Activated CD8-positive, alpha-beta memory T cell treated with anti-CD3 and anti-CD28 coated beads, Interleukin-2, amount 50 U/mL, for 4 hours (primary cell): ENCODE results near the gene IFT88.
"Not testable (repeated sequence)": the region's sequence is repeated elsewhere in the genome, so short reads cannot be mapped to it uniquely, and the experiment has no call there.

Experiments
- DNase-seq: peaks from one replicate; pipeline ENCODE4 v3.0.0-alpha.2; 2020

Gene IFT88

DNA sequence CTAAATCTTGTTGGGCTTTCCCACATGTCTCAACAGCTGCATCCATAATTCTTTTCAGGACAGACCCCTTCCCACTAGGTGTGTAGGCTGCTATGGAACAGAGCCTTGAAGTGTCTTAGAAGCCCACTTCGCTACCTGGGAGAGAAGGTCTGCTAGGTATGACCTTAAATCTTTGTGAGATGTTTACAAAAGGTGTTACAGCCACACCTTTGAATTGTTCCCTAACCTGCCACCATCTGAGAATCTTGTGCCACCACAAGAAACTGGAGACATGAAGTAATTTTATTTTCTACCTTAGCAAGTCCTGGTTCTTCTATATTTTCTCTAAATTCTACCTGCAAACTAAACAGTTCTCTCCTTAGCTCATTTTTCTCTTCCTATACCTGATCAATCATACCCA is 69.1 kb downstream of the IFT88 start:
- DNase-seq, result no peak

DNA sequence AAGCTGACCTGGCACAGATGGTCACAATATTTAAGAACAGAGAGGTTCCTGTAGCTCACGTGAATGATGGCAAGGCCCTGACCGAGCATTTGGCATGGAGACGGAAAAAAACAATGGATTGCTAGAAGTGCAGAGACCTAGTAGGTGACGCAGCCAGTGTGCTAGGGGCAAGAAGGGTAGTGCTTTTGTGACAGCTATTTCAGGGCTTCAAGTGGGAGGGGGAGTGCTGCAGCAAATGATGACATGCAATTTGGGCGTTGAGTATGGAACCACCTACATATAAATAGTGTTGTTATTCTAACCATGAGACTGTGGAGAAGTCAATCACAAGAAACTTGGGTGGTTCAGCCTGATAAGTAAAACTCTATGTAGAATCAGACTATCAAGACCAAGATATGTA is 70.9 kb downstream of the IFT88 start:
- no peak for DNase-seq

- no peak for DNase-seq
These were observed 80.8 kb downstream of the IFT88 start for GRCh38 chr13:20647758-20648157.

- DNase-seq, result no peak
These were observed 86.0 kb downstream of the IFT88 start for GRCh38 chr13:20652946-20653345.

DNA sequence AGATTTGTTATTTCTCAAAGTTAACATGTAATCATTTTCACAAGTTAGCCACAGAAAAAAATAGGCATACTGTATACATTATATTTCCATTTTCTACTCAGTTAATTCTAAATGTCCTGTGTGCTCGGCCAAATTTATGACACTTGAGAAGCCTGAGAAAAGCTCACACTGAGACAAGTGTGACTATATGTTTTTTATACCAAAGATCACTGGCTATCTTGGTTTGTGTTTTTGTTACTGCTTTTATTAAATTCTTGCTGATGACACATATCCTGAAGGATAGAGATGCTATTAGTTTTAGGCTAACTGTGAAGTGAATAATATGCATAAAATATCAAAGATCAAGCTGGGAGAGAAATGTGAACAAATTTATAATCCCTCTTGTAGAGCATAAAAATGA is 87.2 kb downstream of the IFT88 start:
- DNase-seq, result no peak

GRCh38 chr13:20658451-20659040 is 91.6 kb downstream of the IFT88 start:
- no peak for DNase-seq

DNA sequence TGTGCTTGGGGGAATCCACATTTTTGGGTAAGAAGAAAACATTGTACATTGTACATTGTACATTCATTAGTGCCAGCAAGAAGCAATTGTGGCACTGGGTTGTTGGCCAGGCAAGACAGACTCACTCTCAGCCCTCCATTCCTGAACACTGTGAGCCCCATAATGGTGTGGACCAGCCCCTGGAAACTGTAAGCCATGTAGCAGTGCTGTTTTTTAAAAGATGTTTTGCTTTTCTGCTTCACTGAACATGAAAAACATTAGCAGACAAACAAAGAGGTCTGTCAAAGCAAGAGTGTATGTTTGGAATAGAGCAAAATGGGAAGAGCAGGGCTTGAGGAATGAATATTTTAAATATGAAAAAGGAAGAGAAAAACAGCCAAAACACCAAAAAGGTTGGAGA is 97.4 kb downstream of the IFT88 start:
- no peak for DNase-seq

DNA sequence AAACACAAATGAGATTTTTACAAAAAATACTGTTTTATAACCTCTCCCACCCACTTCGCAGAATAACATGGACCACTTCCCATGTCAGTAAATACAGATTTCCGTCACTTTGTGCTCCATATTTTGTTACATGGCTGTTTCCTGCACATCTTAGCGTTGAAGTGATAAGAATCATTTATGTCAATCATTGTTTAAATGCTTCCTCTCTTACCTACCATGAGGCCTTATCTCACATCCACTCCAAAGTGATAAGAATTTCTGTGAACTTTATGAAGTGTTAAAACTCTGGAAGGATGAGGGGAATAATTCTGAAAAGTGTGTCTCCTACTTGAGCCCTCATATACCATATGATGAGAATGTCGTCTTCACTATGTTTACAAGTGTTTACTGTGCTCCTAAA is 100.0 kb downstream of the IFT88 start:
- no peak for DNase-seq

DNA sequence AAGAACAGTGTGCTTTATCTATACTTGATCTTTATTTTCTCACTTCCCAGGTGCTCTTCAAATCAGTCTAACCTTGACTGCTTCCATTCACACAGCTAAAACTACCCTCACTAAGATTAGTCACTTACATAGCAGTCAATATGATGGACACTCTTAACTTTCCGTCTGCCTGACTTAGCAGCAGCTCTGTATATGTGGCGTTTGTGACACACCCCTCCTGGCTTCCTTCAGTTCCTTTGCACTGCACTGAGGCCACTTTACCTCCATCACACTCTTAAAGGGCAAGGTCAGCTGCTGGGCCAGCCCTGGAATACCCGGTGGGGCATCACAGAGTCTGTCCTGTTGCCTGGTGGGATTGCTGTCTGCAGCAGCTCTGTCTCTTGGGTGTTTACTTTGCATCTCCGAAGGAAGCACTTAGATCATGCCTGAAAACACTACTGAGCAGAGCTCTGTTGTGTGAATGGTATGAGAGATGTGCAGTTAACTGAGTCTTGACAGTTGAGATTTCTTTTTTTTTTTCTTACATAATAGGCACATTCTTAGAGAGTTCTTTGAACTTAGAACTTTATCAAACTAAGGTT is 101.0 kb downstream of the IFT88 start:
- DNase-seq, result no peak

DNA sequence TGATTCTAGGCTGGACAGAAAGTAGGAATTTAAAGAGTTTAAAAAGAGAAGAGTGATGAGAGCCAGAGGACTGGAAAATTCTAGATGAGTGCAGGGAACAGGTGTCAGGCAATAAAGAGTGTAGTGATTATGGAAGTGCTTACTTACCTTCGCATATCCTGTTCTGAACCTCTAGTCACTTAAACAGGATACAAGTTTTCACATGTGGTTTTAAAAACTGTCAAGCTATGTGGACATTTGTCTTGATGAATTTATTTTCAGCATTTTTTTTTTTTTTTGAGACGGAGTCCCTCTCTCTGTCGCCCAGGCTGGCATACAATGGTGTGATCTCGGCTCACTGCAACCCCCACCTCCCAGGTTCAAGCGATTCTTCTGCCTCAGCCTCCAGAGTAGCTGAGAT is 102.2 kb downstream of the IFT88 start:
- DNase-seq, result no peak

GRCh38 chr13:20671789-20672188 is 104.8 kb downstream of the IFT88 start:
- no peak for DNase-seq

DNA sequence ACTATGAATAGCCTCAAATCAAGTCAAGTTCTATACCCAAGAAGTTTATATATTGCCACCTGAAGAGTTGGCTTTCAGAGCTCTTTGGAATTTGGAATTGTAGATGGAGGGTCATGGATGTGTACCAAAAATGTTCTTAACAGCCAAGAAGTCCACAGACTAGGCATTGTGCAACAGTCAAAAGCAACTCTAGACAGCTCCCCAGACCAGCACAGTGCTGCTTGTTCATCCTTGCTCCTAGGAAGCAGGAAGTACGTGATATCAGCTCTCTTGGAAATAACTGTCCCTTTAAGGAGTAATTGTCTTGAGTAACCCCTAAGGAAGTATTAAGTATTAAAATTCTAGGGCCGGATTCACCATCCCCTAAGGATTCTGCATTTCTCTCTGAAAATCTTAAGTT is 105.8 kb downstream of the IFT88 start:
- no peak for DNase-seq

- DNase-seq, result no peak
These were observed 106.8 kb downstream of the IFT88 start for GRCh38 chr13:20673715-20674114.

DNA sequence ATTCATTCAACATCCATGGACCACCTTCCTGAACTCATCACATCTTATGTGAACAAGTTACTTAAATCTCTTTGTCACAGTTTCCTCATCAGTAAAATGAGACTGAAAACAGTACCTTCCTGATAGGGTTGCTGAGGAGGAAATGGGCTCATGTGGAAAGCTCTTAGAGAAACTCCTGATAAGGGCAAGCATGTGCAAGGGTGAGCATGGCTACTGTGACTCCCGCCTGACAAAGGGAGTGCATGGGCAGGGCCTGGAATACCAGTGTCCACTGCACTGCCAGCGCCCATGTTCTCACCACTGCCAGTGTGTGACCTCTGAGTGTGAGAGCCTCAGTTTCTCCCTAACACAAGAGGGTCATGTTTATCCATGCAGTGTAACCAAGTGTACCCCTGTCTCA is 109.3 kb downstream of the IFT88 start:
- DNase-seq, result no peak

DNA sequence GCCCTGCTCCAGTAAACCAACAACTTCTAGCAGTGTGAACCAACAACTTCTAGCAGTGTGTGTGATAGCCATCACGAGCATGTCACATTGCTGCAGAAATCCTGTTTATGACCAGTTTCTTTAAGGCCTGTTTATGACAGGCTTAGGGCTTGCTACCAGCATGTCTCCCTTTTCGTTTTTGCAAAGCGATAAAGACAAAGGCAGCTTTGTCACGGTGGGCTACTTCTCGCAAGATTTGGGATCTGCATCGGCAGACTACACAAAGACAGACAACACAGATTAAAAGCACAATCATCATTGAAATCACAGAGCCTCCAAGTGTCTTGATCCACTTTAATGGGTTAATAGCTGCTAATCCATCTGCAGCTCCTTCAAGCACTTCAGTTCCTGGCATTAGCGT is 111.6 kb downstream of the IFT88 start:
- not testable (repeated sequence) for DNase-seq

- DNase-seq, result no peak
These were observed 112.9 kb downstream of the IFT88 start for GRCh38 chr13:20679879-20680278.

GRCh38 chr13:20680416-20681080 is 113.6 kb downstream of the IFT88 start:
- no peak for DNase-seq

- DNase-seq, result not testable (repeated sequence)
These were observed 114.5 kb downstream of the IFT88 start for GRCh38 chr13:20681481-20681880.

GRCh38 chr13:20682061-20682460 is 115.1 kb downstream of the IFT88 start:
- DNase-seq, result no peak

DNA sequence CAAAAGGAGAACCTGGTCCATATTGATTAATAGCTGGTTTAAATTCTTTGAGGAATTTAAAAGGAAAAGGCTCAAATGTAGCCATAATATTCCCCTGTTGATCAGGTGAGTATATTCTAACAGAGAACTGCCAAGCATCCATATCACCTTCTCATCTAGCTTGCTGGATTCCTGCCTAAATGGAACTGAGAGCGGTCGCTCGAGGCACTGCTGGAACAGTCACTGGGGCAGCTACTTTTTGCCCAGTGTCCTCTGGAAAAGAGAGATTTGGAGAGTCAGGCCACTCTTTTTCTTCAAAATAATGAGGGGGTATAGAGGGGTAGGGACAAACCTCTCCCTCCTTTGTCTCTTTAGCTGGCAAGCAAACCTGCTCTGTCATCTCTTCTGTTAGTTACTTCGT is 117.1 kb downstream of the IFT88 start:
- DNase-seq, result no peak

DNA sequence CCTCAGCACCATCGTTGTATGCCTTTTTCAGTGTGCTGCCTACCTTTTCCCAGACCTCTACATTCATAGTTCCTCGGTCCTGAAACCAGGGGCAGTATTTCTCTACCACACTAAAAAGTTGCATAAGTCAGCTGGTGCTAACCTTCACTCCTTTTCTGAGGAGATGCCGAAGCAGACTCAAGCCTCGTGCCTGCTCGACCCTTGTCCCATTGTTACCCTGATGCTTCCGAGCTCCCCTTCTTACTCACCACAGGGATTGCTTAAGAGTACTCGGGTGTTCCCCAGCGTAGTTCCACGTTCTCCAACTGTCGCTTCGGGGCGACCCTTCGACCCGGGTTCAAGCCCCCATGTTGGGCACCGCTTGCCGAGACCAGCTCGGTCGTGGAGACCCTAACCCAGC is 117.6 kb downstream of the IFT88 start:
- no peak for DNase-seq

- DNase-seq, result no peak
These were observed 118.1 kb downstream of the IFT88 start for GRCh38 chr13:20685092-20685491.

DNA sequence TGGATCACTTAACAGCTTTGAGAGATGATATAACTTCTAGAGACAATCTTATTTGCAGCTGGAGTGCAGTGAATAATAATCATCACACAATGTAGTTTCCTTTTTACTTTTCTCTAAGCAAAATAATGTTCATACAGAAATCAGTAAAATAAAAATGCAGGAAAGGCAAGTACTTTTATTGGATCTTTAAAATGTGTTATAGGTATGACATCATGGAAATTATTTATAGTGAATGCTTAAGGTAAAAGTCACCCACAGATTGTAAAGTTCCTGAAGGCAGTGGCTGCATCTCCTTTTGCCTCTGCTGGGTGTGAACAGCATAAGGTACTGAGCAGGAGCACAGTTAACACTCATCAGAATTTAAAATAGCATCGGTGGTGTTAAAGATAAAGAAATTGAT is 119.2 kb downstream of the IFT88 start:
- DNase-seq, result no peak

DNA sequence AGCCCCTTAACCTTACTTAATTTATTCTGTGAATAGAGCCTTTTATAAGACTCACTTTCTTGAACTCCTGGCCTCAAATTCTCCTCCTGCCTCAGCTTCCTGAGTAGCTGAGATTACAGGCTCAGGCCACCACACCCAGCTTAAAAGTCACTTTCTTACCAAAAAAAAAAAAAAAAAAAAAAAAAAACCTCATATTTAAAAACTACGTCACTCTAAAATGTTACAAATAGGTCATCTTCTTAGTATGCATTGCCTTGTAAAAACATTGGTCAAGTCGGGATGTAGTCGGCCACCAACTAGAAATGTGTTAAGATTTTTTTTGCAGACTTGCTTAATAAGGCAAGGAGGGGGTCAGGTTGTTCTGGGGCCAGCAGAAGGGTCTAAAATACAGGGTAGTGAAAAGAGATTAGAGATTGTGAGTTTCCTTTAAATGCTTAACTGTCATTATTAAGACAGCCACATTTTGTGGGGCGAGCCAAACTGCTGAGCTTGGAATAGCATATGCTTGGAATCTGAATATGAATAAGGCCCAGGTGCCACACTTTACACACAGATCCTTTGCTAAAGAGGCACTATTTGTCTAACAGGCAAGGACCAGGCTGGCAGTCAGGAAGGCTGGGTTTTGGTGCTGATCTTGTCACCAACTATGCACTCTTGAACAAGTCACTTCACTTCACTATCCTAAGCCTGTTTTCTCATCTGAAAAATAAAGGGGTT is 120.1 kb downstream of the IFT88 start:
- DNase-seq, result no peak
